GM18505 (cell line): Measurements from ENCODE around the gene EIF3A.
"Not testable (repeated sequence)": the region's sequence is repeated elsewhere in the genome, so short reads cannot be mapped to it uniquely, and the experiment has no call there.

Experiments used
- ATAC-seq: cut with Tn5 transposase; IDR thresholded peaks from one replicate; pipeline ENCODE4 v1.9.1; 2021; ENCODE audit not compliant: unreplicated experiment
- POLR2A ChIP-seq: IDR thresholded peaks from 4 replicates; pipeline ENCODE4 v1.6.1; 2011; ENCODE audit warnings: borderline replicate concordance; ENCODE audit not compliant: insufficient read depth, insufficient read length; ENCODE audit errors: extremely low read depth

Gene EIF3A

GRCh38 chr10:119051775-119052174, 28.8 kb downstream of the EIF3A start:
- TF ChIP-seq POLR2A = no peak
- ATAC-seq = no peak

- ATAC-seq = no peak
- no peak for TF ChIP-seq POLR2A
These were observed 30.8 kb downstream of the EIF3A start for GRCh38 chr10:119049777-119050176.

GRCh38 chr10:119049361-119049760, 31.3 kb downstream of the EIF3A start:
- no peak for TF ChIP-seq POLR2A
- ATAC-seq = no peak

- TF ChIP-seq POLR2A = no peak
- no peak for ATAC-seq
These were observed 35.1 kb downstream of the EIF3A start for GRCh38 chr10:119045561-119045960.

- no peak for TF ChIP-seq POLR2A
- no peak for ATAC-seq
These were observed 38.4 kb downstream of the EIF3A start for GRCh38 chr10:119042169-119042568.

- ATAC-seq = no peak
- peak; percentile 1 for TF ChIP-seq POLR2A
These were observed 39.3 kb downstream of the EIF3A start for GRCh38 chr10:119041326-119041725.

GRCh38 chr10:119039161-119039560, 41.5 kb downstream of the EIF3A start:
- ATAC-seq = no peak

GRCh38 chr10:119031496-119032059, 49.0 kb downstream of the EIF3A start:
- ATAC-seq = no peak
- no peak for TF ChIP-seq POLR2A

More at GRCh38 chr10:119039161-119039560, 41.5 kb downstream of the EIF3A start:
- TF ChIP-seq POLR2A = no peak

- TF ChIP-seq POLR2A = peak; percentile 32
- ATAC-seq = peak; percentile 50
These were observed 50.0 kb downstream of the EIF3A start for GRCh38 chr10:119030421-119031250.

- peak; percentile 43 for TF ChIP-seq POLR2A
- ATAC-seq = peak; percentile 22
These were observed 50.8 kb downstream of the EIF3A start, which contains the start of gene NANOS1 for GRCh38 chr10:119029613-119030420. TSS of gene NANOS1 (plus strand) at chr10:119029714. CDS start at chr10:119029802, 88 bp downstream.

GRCh38 chr10:119028900-119029612, 51.6 kb downstream of the EIF3A start:
- no peak for TF ChIP-seq POLR2A
- ATAC-seq = peak; percentile 60

- not testable (repeated sequence) for ATAC-seq
These were observed 52.1 kb downstream of the EIF3A start for GRCh38 chr10:119028445-119028899.
